Sigmoid colon (tissue), 4 donors: ENCODE measurements around the gene RNASEH2C.

Source experiments
- EP300 ChIP-seq, 4 donors: sonication (generic); formaldehyde crosslinking; IDR thresholded peaks; one replicate each; pipeline ENCODE4 v1.6.1; 2017; ENCODE audit warnings: antibody characterized with exemption in 4 of 4
- POLR2A ChIP-seq, 2 donors: fragments of 450-650 bp; IDR thresholded peaks; one replicate each; pipeline ENCODE4 v1.6.1; 2016; ENCODE audit warnings: antibody characterized with exemption in 2 of 2, mild to moderate bottlenecking in 2 of 2, moderate library complexity in 2 of 2
- TF ChIP-seq, protein P1 (sequence below), 4 experiments: fragments of 450-650 bp in 3 of 4; fragments of 200-600 bp in 1 of 4; IDR thresholded peaks; one replicate each; pipeline ENCODE4 v1.5.1; 2016 to 2019; ENCODE audit warnings: antibody characterized with exemption in 4 of 4, mild to moderate bottlenecking in 3 of 4, moderate library complexity in 2 of 4

DNA sequence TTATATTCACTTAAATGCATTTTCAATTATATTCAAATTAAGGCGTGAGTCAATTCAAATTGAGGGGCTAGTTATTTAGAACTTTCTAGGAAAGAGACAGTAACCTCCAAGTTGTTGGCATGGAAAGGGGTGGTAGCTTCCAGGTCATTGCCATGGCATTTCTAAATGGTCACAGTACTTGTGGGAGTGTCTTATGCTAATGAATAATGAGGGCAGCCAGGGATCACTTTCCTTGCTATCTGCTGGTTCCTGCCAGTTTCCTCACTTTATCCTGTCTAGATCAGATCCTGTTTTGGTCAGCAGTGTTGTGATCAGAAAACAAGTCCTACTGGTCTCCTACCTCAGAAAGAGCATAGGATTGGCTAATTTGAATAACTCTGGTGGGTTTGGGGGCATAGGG is 21.8 kb upstream of the RNASEH2C start:
- TF ChIP-seq, protein P1, sequence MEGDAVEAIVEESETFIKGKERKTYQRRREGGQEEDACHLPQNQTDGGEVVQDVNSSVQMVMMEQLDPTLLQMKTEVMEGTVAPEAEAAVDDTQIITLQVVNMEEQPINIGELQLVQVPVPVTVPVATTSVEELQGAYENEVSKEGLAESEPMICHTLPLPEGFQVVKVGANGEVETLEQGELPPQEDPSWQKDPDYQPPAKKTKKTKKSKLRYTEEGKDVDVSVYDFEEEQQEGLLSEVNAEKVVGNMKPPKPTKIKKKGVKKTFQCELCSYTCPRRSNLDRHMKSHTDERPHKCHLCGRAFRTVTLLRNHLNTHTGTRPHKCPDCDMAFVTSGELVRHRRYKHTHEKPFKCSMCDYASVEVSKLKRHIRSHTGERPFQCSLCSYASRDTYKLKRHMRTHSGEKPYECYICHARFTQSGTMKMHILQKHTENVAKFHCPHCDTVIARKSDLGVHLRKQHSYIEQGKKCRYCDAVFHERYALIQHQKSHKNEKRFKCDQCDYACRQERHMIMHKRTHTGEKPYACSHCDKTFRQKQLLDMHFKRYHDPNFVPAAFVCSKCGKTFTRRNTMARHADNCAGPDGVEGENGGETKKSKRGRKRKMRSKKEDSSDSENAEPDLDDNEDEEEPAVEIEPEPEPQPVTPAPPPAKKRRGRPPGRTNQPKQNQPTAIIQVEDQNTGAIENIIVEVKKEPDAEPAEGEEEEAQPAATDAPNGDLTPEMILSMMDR (IDR thresholded peaks at IDR 0.05): no peak
- TF ChIP-seq POLR2A (IDR thresholded peaks at IDR 0.05) (no peak), EP300 (IDR thresholded peaks at IDR 0.05) (no peak)
